ENCODE measurements around the gene KLHDC3.
"Not testable (repeated sequence)": the region's sequence is repeated elsewhere in the genome, so short reads cannot be mapped to it uniquely, and the experiment has no call there.

Gene KLHDC3

DNA sequence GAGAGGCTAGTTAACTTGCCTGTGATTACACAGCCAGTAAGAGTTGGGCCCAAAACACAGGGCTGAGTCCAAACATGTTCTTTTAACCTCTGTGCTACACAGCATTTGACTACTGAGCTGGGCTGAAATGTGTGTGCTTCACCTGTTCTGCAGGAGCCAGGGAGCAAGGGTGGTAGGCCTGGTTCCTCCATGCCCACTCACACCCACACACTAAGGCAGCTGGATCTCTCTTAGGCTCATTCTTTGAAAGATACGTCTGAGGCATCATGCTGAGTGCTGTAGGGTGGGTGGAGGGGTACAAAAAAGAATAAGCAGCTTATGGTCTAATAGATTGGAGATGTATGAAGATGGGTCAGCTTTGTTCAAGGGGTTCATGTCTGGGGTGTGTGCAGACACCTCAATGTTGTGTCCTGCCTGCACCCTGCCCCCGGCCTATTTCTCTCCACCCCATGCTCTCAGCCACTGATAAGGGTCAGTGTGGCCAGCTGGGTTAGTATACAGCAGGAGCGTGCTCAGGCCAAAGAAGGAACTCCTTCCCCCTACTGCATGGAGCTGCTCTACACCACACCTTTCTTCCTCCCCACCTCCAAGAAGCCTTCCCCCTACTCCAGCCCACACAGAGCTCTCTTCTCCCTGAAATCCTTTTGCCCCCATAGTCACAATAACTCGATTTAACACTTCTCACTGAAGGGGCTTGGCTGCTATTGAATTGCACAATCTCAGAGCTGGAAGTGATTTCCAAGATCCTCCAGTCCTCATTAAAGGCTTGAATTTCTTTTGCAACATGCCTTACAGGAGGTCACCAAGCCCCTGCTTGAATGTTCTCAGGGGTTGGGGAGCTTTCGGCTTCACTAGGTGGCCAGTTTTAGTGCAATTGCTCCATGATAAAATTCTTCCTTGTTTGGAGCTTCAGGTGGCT lies 26.3 kb upstream of the KLHDC3 start:
- in situ Hi-C loops (cut with HindIII; ENCODE audit: low sequenced_read_pairs): no loop called here

DNA sequence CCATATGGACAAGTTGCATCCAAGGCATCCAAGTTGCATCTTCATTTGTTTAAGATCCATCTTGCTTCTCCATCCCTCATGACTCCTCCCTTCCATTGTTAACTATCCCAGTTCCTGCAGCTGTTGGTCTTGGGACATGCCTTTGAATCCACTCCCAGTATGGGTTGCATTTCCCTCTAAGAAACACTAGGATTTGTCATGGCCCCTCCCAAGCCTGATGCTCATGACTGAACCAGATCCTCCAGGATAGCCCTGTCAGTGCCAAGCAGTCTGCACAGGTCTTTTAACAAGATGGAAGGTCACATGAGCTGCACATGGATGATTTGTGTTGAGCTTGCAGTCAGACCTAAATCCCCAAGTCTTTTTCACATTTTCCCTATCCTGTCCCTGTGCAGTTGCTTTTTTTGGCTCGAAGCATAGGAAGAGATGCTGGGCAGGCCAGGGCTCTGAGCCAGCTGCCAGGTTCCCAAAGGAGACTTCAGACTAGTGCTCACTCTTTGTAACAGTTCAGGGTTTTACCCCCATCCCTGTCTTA lies 25.5 kb upstream of the KLHDC3 start:
- in situ Hi-C loops (cut with HindIII; ENCODE audit: low sequenced_read_pairs): no loop called here

DNA sequence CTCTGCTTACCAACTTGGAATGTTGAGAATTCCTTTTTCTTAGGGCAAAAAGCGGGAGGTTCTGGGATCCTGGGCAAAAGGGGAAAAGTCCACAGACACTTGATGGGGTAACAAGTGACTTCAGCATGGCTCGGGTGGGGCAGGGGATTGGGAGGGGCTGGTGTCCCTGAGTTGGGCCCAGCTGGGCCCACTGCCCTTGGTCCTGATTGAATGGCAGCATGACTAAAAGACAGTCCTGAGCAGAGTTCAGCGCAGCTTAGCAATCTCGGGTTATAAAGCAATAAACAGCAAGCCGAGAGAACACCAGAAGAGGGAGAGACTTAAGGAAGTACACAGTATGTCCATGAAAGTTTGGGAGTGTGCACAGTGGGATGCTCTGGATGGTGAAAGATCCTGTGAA lies 24.1 kb upstream of the KLHDC3 start:
- in situ Hi-C loops (cut with HindIII; ENCODE audit: low sequenced_read_pairs): no loop called here

- in situ Hi-C loops (cut with HindIII; ENCODE audit: low sequenced_read_pairs): no loop called here
Measured at GRCh38 chr6:42993445-42993844, 20.6 kb upstream of the KLHDC3 start.

- in situ Hi-C loops (cut with HindIII; ENCODE audit: low sequenced_read_pairs): no loop called here
Measured at GRCh38 chr6:42996513-42996912, 17.5 kb upstream of the KLHDC3 start.

DNA sequence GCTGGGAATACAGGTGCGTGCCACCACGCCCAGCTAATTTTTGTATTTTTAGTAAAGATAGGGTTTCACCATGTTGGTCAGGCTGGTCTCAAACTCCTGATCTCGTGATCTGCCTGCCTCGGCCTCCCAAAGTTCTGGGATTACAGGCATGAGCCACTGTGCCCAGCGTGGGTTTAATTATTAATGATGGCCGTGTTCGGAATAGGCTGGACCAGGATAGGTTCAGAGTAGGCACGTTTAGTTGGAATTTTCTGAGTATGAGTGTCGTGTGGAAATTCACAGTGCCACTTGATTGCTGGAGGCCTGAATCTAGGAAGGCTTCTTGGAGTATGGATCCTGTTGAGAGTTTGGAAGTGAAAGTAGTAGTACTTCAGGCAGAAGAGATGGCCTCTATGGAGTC lies 15.8 kb upstream of the KLHDC3 start:
- in situ Hi-C loops (cut with HindIII; ENCODE audit: low sequenced_read_pairs): not testable (repeated sequence)

GRCh38 chr6:43001843-43002242 lies 12.2 kb upstream of the KLHDC3 start:
- in situ Hi-C loops (cut with HindIII; ENCODE audit: low sequenced_read_pairs): no loop called here

DNA sequence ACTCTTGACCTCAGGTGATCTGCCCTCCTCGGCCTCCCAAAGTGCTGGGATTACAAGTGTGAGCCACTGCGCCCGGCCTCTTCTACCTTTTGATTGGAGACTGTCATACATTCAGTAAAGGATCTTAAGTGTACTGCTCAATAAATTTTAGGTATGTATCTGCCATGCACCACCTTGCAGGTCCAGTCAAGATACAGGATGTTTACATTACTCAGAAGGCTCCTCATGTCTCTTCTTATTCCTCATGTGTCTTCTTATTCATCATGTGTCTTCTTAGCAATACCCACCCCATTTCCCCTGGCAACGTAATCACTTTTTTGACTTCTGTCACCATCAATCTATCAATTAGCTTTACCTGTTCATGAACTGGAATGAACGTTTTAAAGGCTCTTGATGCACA lies 8.2 kb upstream of the KLHDC3 start:
- in situ Hi-C loops (cut with HindIII; ENCODE audit: low sequenced_read_pairs): no loop called here

GRCh38 chr6:43006251-43006650 lies 7.8 kb upstream of the KLHDC3 start:
- in situ Hi-C loops (cut with HindIII; ENCODE audit: low sequenced_read_pairs): no loop called here

DNA sequence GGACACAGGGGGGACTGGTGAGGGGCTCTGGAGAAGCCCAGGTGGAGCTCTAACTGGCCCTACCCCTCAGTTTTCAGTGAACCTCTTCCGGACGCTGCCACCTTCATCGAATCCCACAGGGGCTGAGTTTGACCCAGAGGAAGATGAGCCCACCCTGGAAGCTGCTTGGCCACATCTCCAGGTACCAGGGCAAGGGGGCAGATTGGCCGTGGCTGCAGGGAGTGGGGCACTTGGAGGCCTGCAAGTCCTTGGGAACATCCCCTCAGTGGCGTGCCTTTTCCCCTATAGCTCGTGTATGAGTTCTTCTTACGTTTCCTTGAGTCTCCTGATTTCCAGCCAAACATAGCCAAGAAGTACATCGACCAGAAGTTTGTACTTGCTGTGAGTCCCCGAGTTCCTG lies 6.9 kb upstream of the KLHDC3 start:
- in situ Hi-C loops (cut with HindIII; ENCODE audit: low sequenced_read_pairs): no loop called here

GRCh38 chr6:43009124-43009523 lies 4.9 kb upstream of the KLHDC3 start:
- in situ Hi-C loops (cut with HindIII; ENCODE audit: low sequenced_read_pairs): no loop called here

DNA sequence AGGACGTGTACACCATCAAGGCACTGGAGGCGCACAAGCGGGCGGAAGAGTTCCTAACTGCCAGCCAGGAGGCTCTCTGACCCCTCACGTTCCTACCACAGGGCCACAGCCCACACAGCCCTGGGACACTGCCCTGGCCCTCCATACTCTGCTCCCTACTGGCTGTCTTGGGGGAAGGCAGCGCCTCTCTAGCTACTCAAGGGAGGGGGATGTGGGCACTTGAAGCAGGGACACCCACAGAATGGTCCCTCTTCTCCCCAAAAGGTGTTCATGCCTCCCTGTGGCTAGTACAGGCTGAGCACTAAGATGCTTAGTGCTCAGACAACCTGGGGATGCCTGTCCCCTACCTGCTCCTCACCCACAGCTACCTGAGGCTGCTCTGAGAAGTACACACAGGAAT lies 2.8 kb upstream of the KLHDC3 start:
- in situ Hi-C loops (cut with HindIII; ENCODE audit: low sequenced_read_pairs): no loop called here

- in situ Hi-C loops (cut with HindIII; ENCODE audit: low sequenced_read_pairs): no loop called here
Measured at GRCh38 chr6:43012364-43012763, 1.7 kb upstream of the KLHDC3 start.

DNA sequence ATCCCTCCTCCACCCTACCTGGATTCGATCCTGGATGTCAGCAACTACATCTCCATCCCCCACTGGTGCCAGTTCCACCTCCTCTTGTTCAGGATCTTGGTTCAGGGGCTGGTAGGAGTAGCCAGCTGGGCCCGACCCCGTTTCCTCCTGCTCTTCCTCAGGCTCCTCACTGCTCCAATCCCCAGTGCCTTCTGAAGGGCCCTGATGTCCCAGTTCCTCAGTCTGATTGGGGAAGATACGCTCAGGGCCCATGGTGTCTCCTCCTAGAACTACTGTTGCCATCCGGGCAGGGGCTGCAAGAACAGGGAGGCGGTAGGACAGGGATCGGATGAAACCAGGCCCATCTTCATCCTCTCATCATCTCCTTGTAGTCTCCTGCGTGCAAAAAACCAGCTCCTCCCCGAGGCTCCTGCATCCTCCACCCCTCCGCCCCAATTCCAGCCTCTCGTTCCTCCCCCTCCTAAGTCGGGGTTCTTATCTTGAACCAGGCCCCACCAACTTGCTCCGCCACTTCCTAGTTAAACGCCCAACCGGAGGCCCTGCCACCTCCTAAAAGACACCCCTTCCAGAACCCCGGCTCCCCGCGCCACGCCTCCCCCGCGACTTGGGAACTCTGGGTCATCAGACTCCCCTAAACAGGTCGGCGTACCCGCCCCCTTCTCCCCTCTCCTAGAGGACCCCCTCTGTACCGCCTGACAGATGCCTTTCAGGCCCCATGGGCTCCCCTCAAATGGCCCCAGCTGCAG lies 779 bp upstream of the KLHDC3 start:
- in situ Hi-C loops (cut with HindIII; ENCODE audit: low sequenced_read_pairs): no loop called here

GRCh38 chr6:43014434-43014909 lies 423 bp downstream of the KLHDC3 start:
- in situ Hi-C loops (cut with HindIII; ENCODE audit: low sequenced_read_pairs): no loop called here

DNA sequence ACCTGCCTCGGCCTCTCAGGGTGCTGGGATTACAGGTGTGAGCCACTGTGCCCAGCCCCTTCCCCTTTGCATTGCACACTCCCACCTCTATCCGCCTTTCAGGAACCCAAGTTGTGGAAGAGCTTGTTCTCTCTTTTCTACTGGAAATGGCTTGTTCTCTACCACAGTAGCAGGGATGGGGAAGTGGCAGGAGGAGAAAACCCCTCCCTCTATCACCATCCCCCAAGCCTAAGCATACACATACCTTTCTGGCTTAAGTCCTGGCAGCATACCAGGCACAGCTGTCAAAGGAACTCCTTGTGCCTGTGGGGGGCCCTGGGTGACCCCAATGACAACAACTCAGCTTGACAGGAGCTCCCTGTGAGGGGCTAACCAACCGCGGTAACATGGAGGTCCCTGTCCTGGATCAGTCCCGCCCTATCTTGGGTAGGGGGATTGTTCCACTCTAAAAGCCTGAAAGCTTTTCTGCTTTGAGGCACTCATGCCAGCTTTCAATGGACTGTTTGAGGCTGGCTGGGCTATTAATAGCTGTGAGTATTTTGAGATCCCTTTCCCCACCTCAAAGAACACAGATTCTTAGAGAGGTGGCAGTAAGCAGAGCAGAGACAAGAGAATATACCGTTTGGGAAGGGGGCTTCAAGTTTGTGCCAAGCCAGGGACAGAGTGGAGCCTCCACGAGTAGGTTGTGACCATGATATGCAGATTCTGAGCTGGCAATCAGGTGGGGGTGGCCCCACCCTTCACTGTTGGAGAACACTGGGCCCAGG lies 2.3 kb downstream of the KLHDC3 start:
- in situ Hi-C loops (cut with HindIII; ENCODE audit: low sequenced_read_pairs): no loop called here

- in situ Hi-C loops (cut with HindIII; ENCODE audit: low sequenced_read_pairs): no loop called here
Measured at GRCh38 chr6:43016943-43017334, 2.9 kb downstream of the KLHDC3 start.

DNA sequence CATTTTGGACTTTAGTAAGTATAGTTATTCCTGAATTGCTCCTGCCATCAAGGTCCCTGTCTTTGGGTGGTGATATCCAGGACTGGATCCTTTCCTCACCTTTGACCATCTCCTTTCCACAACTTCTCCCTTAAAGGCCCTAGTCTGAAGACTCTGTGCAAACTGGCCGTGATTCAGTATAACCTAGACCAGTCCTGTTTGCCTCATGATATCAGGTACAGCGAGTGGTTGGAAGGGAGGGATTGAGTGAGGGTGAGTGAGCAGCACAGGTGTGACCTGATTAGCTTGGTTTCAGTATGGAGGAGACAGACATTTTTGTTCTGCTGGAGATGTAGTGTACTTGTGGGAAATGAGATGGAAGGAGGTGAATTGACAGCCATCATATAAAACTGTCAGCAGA lies 5.1 kb downstream of the KLHDC3 start:
- in situ Hi-C loops (cut with HindIII; ENCODE audit: low sequenced_read_pairs): no loop called here

GRCh38 chr6:43020052-43020705 lies 6.1 kb downstream of the KLHDC3 start:
- in situ Hi-C loops (cut with HindIII; ENCODE audit: low sequenced_read_pairs): no loop called here

DNA sequence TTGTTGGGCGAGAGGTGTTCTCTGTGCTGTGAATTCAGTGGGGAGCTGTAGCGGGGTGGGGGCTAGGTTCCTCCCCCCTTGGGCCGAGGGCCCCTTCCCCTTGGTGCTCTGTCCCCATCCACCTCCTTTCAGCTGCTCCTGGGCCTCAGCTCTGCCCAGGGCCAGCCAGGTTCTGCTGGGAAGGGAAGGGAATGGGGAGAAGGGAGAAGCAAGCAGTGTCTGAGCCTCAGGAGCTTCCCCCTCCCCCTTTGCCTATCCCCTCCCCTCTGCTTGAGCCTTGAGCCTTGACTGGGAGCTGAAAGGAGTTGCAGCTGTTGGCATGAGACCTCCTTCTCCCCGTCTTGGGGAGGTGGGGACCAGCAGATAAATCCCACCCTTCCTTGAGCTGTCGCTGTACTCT lies 6.8 kb downstream of the KLHDC3 start:
- in situ Hi-C loops (cut with HindIII; ENCODE audit: low sequenced_read_pairs): no loop called here

Measured in DLD1 (cell line).